H1 (cell line): ENCODE results near the gene SMIM1.

ENCODE experiments used
- BRCA1 ChIP-seq: IDR thresholded peaks from 2 replicates; pipeline ENCODE4 v1.6.1; 2012; ENCODE audit warnings: low read depth, low read length, improper control_type of control experiment
- CEBPB ChIP-seq: IDR thresholded peaks from 2 replicates; pipeline ENCODE4 v1.6.1; 2012; ENCODE audit warnings: low read depth, low read length
- CTCF ChIP-seq, 3 experiments: IDR thresholded peaks; 1 replicate in 2 of 3; 2 replicates in 1 of 3; pipeline versions ENCODE4 v1.5.1 to v1.6.1; 2011; ENCODE audit warnings: low read length in 3 of 3, mild to moderate bottlenecking in 3 of 3, inconsistent platforms in 2 of 3, low read depth in 1 of 3, moderate library complexity in 1 of 3; ENCODE audit not compliant: insufficient read depth in 1 of 3; ENCODE audit errors: control extremely low read depth in 1 of 3
- EP300 ChIP-seq, 2 experiments: IDR thresholded peaks; 1 replicate in 1 of 2; 2 replicates in 1 of 2; pipeline ENCODE4 v1.6.1; 2011 to 2012; ENCODE audit warnings: low read depth in 2 of 2, low read length in 2 of 2, mild to moderate bottlenecking in 2 of 2, borderline replicate concordance in 1 of 2, inconsistent platforms in 1 of 2, moderate library complexity in 1 of 2
- GABPA ChIP-seq: IDR thresholded peaks from 2 replicates; pipeline ENCODE4 v1.6.1; 2011; ENCODE audit warnings: mild to moderate bottlenecking, low read length, moderate library complexity, borderline replicate concordance; ENCODE audit not compliant: insufficient read depth
- JUND ChIP-seq: IDR thresholded peaks from 2 replicates; pipeline ENCODE4 v1.6.1; 2011; ENCODE audit warnings: mild to moderate bottlenecking, improper control_type of control experiment, low read length
- NRF1 ChIP-seq: IDR thresholded peaks from 2 replicates; pipeline ENCODE4 v1.6.1; 2011; ENCODE audit warnings: mild to moderate bottlenecking, low read depth, low read length, improper control_type of control experiment
- PHF8 ChIP-seq: fragments of 200-600 bp; sonication (generic); conservative IDR thresholded peaks from 2 replicates; pipeline ENCODE4 v1.7.1; 2012; ENCODE audit warnings: low read depth, mild to moderate bottlenecking, inconsistent platforms, low read length, moderate library complexity
- SP1 ChIP-seq: IDR thresholded peaks from 2 replicates; pipeline ENCODE4 v1.6.1; 2011; ENCODE audit warnings: low read depth, low read length
- TCF12 ChIP-seq: IDR thresholded peaks from 2 replicates; pipeline ENCODE4 v1.6.1; 2011; ENCODE audit warnings: low read depth, mild to moderate bottlenecking, low read length
- TEAD4 ChIP-seq: IDR thresholded peaks from 2 replicates; pipeline ENCODE4 v1.6.1; 2012; ENCODE audit warnings: low read depth, low read length, inconsistent platforms, mixed read lengths
- ZNF274 ChIP-seq: IDR thresholded peaks from 2 replicates; pipeline ENCODE4 v1.7.0; 2012; ENCODE audit warnings: low read length, borderline replicate concordance; ENCODE audit errors: extremely low read depth

DNA sequence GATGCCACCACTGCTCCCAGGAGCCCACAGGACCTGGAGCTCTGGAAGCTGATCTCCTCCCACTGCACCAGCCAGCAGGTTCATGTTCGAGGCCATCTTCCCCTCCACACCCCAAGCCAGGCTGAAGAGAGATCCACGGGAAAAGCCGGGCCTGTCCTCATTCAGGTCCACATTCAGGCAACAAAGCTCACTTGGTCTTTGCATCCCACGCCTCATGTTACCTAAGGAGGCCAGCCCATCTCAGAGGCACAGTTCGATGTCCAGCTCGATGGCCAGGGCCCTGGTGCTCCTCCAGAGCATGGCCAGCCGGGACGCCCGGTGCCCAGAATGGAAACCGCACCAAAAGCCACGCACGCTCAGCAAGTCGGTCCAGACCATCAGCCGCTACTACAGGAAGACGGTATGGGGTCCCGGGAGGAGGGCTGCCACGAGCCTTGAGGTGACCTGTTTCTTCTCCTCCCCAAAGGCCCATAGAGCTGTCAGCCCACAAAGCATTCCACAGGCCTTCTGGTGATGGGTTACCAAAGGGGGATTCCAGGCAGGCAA lies 20.1 kb upstream of the SMIM1 start, which contains the start of gene CCDC27:
- TF ChIP-seq JUND = no peak
- no peak for TF ChIP-seq ZNF274
- TF ChIP-seq EP300 (IDR thresholded peaks at IDR 0.05; ENCODE audit: borderline replicate concordance in 1 of 2, low read depth in 2 of 2, low read length in 2 of 2) = no peak
- TF ChIP-seq SP1 = no peak
- no peak for TF ChIP-seq NRF1
- TF ChIP-seq GABPA = no peak
- no peak for TF ChIP-seq TEAD4
- TF ChIP-seq CTCF (IDR thresholded peaks at IDR 0.05; ENCODE audit: control extremely low read depth in 1 of 3, insufficient read depth in 1 of 3, low read depth in 1 of 3, low read length in 3 of 3) = no peak
- no peak for TF ChIP-seq PHF8
- no peak for TF ChIP-seq CEBPB
- TF ChIP-seq TCF12 = no peak
- no peak for TF ChIP-seq BRCA1
